Endothelial cell of umbilical vein (primary cell): ENCODE results near the gene TMEM121. TPM values are rescaled to one million over a fixed set of nuclear protein-coding genes. Genes with fewer than 3 reads are reported as not detected.

Experiments
- BruUV-seq: library from RNA; stranded (reverse); fragments of 400-500 nt; replicated peaks from 2 replicates; lab custom pipeline; 2021; lab: Mats Ljungman, UMichigan
- CTCF ChIA-PET: fragments of 300-600, 350-600 bp; sonication (Branson Sonifier 250); formaldehyde crosslinking; loops from one replicate; lab custom pipeline; 2021; ENCODE audit warnings: antibody characterized with exemption, inconsistent platforms; lab: Charles Lee
- POLR2A ChIA-PET: fragments of 300-600, 350-600 bp; sonication (Branson Sonifier 250); formaldehyde crosslinking; loops from one replicate; lab custom pipeline; 2021; ENCODE audit warnings: antibody characterized with exemption, inconsistent platforms; lab: Charles Lee
- DNase-seq: peaks from one replicate; pipeline ENCODE4 v3.0.0-alpha.2; 2011; ENCODE audit warnings: low read depth, low spot score
- FAIRE-seq: peaks from 2 replicates; lab custom pipeline; 2011; peaks lifted over from hg19 to GRCh38; lab: Jason Lieb, UNC
- H2AFZ ChIP-seq: 2 replicates; pipeline ENCODE4 v1.6.0; 2012; ENCODE audit warnings: low read depth, low read length, control low read depth, inconsistent platforms
- H3K27ac ChIP-seq: 2 replicates; pipeline ENCODE4 v1.5.1; 2011; ENCODE audit warnings: low read depth, mild to moderate bottlenecking, control low read depth, low read length, moderate library complexity; ENCODE audit not compliant: insufficient read depth
- H3K27me3 ChIP-seq, 2 experiments: 2 replicates each; pipeline versions ENCODE4 v1.6.0 to v1.6.1; 2011; ENCODE audit warnings: low read length in 2 of 2, mixed read lengths in 1 of 2; ENCODE audit not compliant: control insufficient read depth in 2 of 2, insufficient read depth in 2 of 2
- H3K36me3 ChIP-seq, 2 experiments: 2 replicates in 1 of 2; 3 replicates in 1 of 2; pipeline ENCODE4 v1.5.1; 2011; ENCODE audit warnings: low read length in 2 of 2, mild to moderate bottlenecking in 1 of 2, moderate library complexity in 1 of 2; ENCODE audit not compliant: control insufficient read depth in 2 of 2, insufficient read depth in 2 of 2; ENCODE audit errors: extremely low read depth in 1 of 2
- H3K4me1 ChIP-seq: 3 replicates; pipeline ENCODE4 v1.5.1; 2011; ENCODE audit warnings: mild to moderate bottlenecking, low read length; ENCODE audit not compliant: control insufficient read depth, insufficient read depth; ENCODE audit errors: extremely low read depth
- H3K4me2 ChIP-seq: 2 replicates; pipeline ENCODE4 v1.6.1; 2011; ENCODE audit warnings: low read length, control low read depth, mixed read lengths; ENCODE audit not compliant: insufficient read depth
- H3K4me3 ChIP-seq, 3 experiments: fragments of 200-600 bp in 1 of 3; sonication (generic), shearing (Covaris generic) in 1 of 3; replicated peaks in 1 of 3; 2 replicates each; pipeline ENCODE4 v1.5.1; 2011 to 2016; ENCODE audit warnings: control low read depth in 3 of 3, low read length in 3 of 3, mild to moderate bottlenecking in 2 of 3, inconsistent platforms in 1 of 3, low read depth in 1 of 3, moderate library complexity in 1 of 3; ENCODE audit not compliant: insufficient read depth in 1 of 3
- H3K79me2 ChIP-seq: 2 replicates; pipeline ENCODE4 v1.6.0; 2012; ENCODE audit warnings: low read length, inconsistent platforms; ENCODE audit not compliant: control insufficient read depth, insufficient read depth
- H3K9ac ChIP-seq: replicated peaks from 2 replicates; pipeline ENCODE3; 2011; ENCODE audit warnings: low read length, control low read depth; ENCODE audit not compliant: insufficient read depth; ENCODE audit errors: extremely low read depth
- H3K9me1 ChIP-seq: replicated peaks from 3 replicates; pipeline ENCODE4 v1.6.0; 2011; ENCODE audit warnings: mild to moderate bottlenecking, low read length; ENCODE audit not compliant: control insufficient read depth, insufficient read depth; ENCODE audit errors: extremely low read depth
- H3K9me3 ChIP-seq: replicated peaks from 2 replicates; pipeline ENCODE4 v1.5.1; 2012; ENCODE audit warnings: low read length, inconsistent platforms; ENCODE audit not compliant: control insufficient read depth, insufficient read depth
- H4K20me1 ChIP-seq: replicated peaks from 2 replicates; pipeline ENCODE3; 2011; ENCODE audit warnings: mild to moderate bottlenecking, low read length; ENCODE audit not compliant: control insufficient read depth, insufficient read depth; ENCODE audit errors: extremely low read depth
- CTCF ChIP-seq, 2 donors: IDR thresholded peaks; 1 replicate in 1 of 2; 2 replicates in 1 of 2; pipeline ENCODE4 v1.5.1; 2011; ENCODE audit warnings: low read length in 2 of 2, mild to moderate bottlenecking in 2 of 2, moderate library complexity in 2 of 2, control low read depth in 1 of 2, inconsistent platforms in 1 of 2, low read depth in 1 of 2; ENCODE audit not compliant: insufficient read depth in 1 of 2; ENCODE audit errors: extremely low read depth in 1 of 2
- EZH2 ChIP-seq: IDR thresholded peaks from 2 replicates; pipeline ENCODE4 v1.6.1; 2012; ENCODE audit warnings: borderline replicate concordance, low read depth, mild to moderate bottlenecking, moderate library complexity, low read length, inconsistent platforms; ENCODE audit not compliant: severe bottlenecking
- FOS ChIP-seq: IDR thresholded peaks from 2 replicates; pipeline ENCODE4 v1.6.1; 2011; ENCODE audit warnings: mild to moderate bottlenecking, low read length, moderate library complexity, borderline replicate concordance; ENCODE audit not compliant: insufficient read depth
- GATA2 ChIP-seq: IDR thresholded peaks from 2 replicates; pipeline ENCODE4 v1.7.0; 2011; ENCODE audit warnings: low read depth, mild to moderate bottlenecking, moderate library complexity, mixed read lengths, low read length; ENCODE audit not compliant: insufficient read length, insufficient read depth
- dilution Hi-C: fragments of 300-500 bp; cut with MboI; formaldehyde crosslinking; loops from one replicate; pipeline ENCODE4 v1.15.0; 2019; ENCODE audit warnings: low sequenced_read_pairs; ENCODE audit not compliant: extremely low pct_ligation_motif_present
- intact Hi-C: fragments of 100-400 bp; cut with micrococcal nuclease; formaldehyde crosslinking; loops from one replicate; pipeline ENCODE4 v1.10.0; 2022
- polyA plus RNA-seq, 4 experiments: library from polyadenylated mRNA; depleted of rRNA in 3 of 4; stranded (reverse) in 3 of 4; unstranded in 1 of 4; fragments of >200 nt; gene quantifications; 2 replicates each; pipeline versions ENCODE4 v1.2.1 to v1.2.3, GENCODE V29; 2011 to 2012; ENCODE audit warnings: missing spikeins in 1 of 4
- total RNA-seq: library from RNA; stranded (reverse); gene quantifications from 2 replicates; pipeline ENCODE4 v1.2.3, GENCODE V29; 2021

Gene TMEM121
- total and polyA plus RNA-seq, 2 donors (not counting 3 experiments of a cell fraction or from before 2014, with no cell fraction given) = 4.8 to 7.7 TPM

- BruUV-seq = no TSS peak
- Histone ChIP-seq H3K9me3 (no peaks in the 10 kb centered on the region), H3K79me2 (no peaks in the 10 kb centered on the region), H3K36me3 (no peaks in the 10 kb centered on the region), H3K4me1 (no peaks in the 10 kb centered on the region), H2AFZ (no peak overlapping the region), H3K27ac (no peak overlapping the region), H3K4me2 (no peak overlapping the region), H3K27me3 (no peaks in the 10 kb centered on the region), H3K4me3 (no peak overlapping the region), H3K9ac (no peak overlapping the region), H4K20me1 (no peaks in the 10 kb centered on the region), H3K9me1 (no peaks in the 10 kb centered on the region)
- CTCF ChIA-PET = interaction anchor here (1.7 kb wide), 1 partner anchor 10 kb away, joined by 6 read pairs; no protein-coding TSS in a partner anchor
- DNase-seq (no peak), FAIRE-seq (no peak)
- dilution Hi-C loops = no loop called here
- intact Hi-C loops = no loop called here
- TF ChIP-seq EZH2 (no peak), FOS (no peak), GATA2 (no peak), CTCF (IDR thresholded peaks at IDR 0.05; ENCODE audit: extremely low read depth in 1 of 2, insufficient read depth in 1 of 2, low read depth in 1 of 2, low read length in 2 of 2) (peak; percentile 92 to 98)
- POLR2A ChIA-PET = no interaction called here
Measured at GRCh38 chr14:105537580-105538474, 11.4 kb downstream of the TMEM121 start.
